DND-41 (cell line): ENCODE results near the gene UNC13C.

Source experiments
- ATAC-seq: fragments of 200-7000 bp; cut with Tn5 transposase; 3 replicates; pipeline ENCODE4 v1.9.1; 2021; ENCODE audit warnings: low read depth; ENCODE audit not compliant: insufficient read depth
- DNase-seq: peaks from one replicate; pipeline ENCODE4 v3.0.0-alpha.2; 2020
- H2AFZ ChIP-seq: 2 replicates; pipeline ENCODE4 v1.6.0; 2012; ENCODE audit warnings: low read depth, low read length
- H3K27ac ChIP-seq: 2 replicates; pipeline ENCODE4 v1.5.1; 2012; ENCODE audit warnings: low read length, inconsistent platforms
- H3K27me3 ChIP-seq: fragments of 200-600 bp; sonication (generic); 2 replicates; pipeline ENCODE4 v1.6.0; 2012; ENCODE audit warnings: low read length, mild to moderate bottlenecking, inconsistent platforms; ENCODE audit not compliant: insufficient read depth, poor library complexity
- H3K36me3 ChIP-seq: 2 replicates; pipeline ENCODE4 v1.5.1; 2012; ENCODE audit warnings: low read length, inconsistent platforms; ENCODE audit not compliant: insufficient read depth
- H3K4me1 ChIP-seq: 2 replicates; pipeline ENCODE4 v1.5.1; 2012; ENCODE audit warnings: mild to moderate bottlenecking, low read length; ENCODE audit not compliant: insufficient read depth
- H3K4me2 ChIP-seq: 2 replicates; pipeline ENCODE4 v1.6.0; 2012; ENCODE audit warnings: mild to moderate bottlenecking, moderate library complexity, low read length, inconsistent platforms; ENCODE audit not compliant: insufficient read depth
- H3K4me3 ChIP-seq, 2 experiments: fragments of 200-600 bp in 1 of 2; shearing (Covaris generic) in 1 of 2; 2 replicates each; pipeline ENCODE4 v1.5.1; 2012 to 2016; ENCODE audit warnings: inconsistent platforms in 2 of 2, low read length in 2 of 2, mild to moderate bottlenecking in 2 of 2, low read depth in 1 of 2, moderate library complexity in 1 of 2
- H3K79me2 ChIP-seq: 2 replicates; pipeline ENCODE4 v1.6.0; 2012; ENCODE audit warnings: low read length, inconsistent platforms; ENCODE audit not compliant: insufficient read depth
- H3K9ac ChIP-seq: 2 replicates; pipeline ENCODE4 v1.6.0; 2012; ENCODE audit warnings: low read depth, mild to moderate bottlenecking, inconsistent platforms, low read length, moderate library complexity
- H3K9me3 ChIP-seq: 2 replicates; pipeline ENCODE4 v1.5.1; 2012; ENCODE audit warnings: low read length, moderate library complexity, mild to moderate bottlenecking, inconsistent platforms; ENCODE audit not compliant: insufficient read depth, severe bottlenecking
- H4K20me1 ChIP-seq: 2 replicates; pipeline ENCODE4 v1.6.0; 2012; ENCODE audit warnings: low read length; ENCODE audit not compliant: insufficient read depth
- CTCF ChIP-seq: IDR thresholded peaks from 2 replicates; pipeline ENCODE4 v1.5.1; 2012; ENCODE audit warnings: borderline replicate concordance, low read length, moderate library complexity, mild to moderate bottlenecking; ENCODE audit not compliant: poor library complexity, severe bottlenecking; ENCODE audit errors: extremely low read depth
- EZH2 ChIP-seq: IDR thresholded peaks from 3 replicates; pipeline ENCODE4 v1.6.1; 2012; ENCODE audit warnings: borderline replicate concordance, low read depth, mild to moderate bottlenecking, moderate library complexity, low read length, inconsistent platforms; ENCODE audit not compliant: severe bottlenecking

UNC13C gene

GRCh38 chr15:54638666-54639065 is 660.4 kb downstream of the UNC13C start:
- Histone ChIP-seq H3K4me1 (no peaks in the 10 kb centered on the region), H3K36me3 (no peaks in the 10 kb centered on the region), H3K9me3 (no peaks in the 10 kb centered on the region), H3K9ac (no peak overlapping the region), H3K27ac (no peak overlapping the region), H4K20me1 (no peaks in the 10 kb centered on the region), H3K27me3 (no peaks in the 10 kb centered on the region), H2AFZ (no peak overlapping the region), H3K4me3 (no peak overlapping the region), H3K79me2 (no peaks in the 10 kb centered on the region), H3K4me2 (no peak overlapping the region)
- TF ChIP-seq EZH2 (no peak), CTCF (no peak)
- no peak for ATAC-seq
- no peak for DNase-seq

- Histone ChIP-seq H4K20me1 (no peaks in the 10 kb centered on the region), H3K27me3 (no peaks in the 10 kb centered on the region), H3K9me3 (no peaks in the 10 kb centered on the region), H3K4me1 (no peaks in the 10 kb centered on the region), H3K27ac (no peak overlapping the region), H3K36me3 (no peaks in the 10 kb centered on the region), H3K4me3 (no peak overlapping the region), H2AFZ (no peak overlapping the region), H3K4me2 (no peak overlapping the region), H3K9ac (no peak overlapping the region), H3K79me2 (no peaks in the 10 kb centered on the region)
- ATAC-seq (no peak), DNase-seq (no peak)
- TF ChIP-seq CTCF (no peak), EZH2 (no peak)
Observed at GRCh38 chr15:54640873-54641272, 662.6 kb downstream of the UNC13C start.

GRCh38 chr15:54644796-54645195 is 666.6 kb downstream of the UNC13C start:
- H3K36me3 ChIP-seq: no peaks in the 10 kb centered on the region
- H3K27me3 ChIP-seq: no peaks in the 10 kb centered on the region
- H3K4me3 ChIP-seq: no peak overlapping the region
- no peaks in the 10 kb centered on the region for H3K79me2 ChIP-seq
- DNase-seq (no peak), ATAC-seq (no peak)
- H3K27ac ChIP-seq: no peak overlapping the region
- H2AFZ ChIP-seq: no peak overlapping the region
- H3K9ac ChIP-seq: no peak overlapping the region
- H3K4me2 ChIP-seq: no peak overlapping the region
- no peak for TF ChIP-seq CTCF
- no peaks in the 10 kb centered on the region for H4K20me1 ChIP-seq
- H3K9me3 ChIP-seq: no peaks in the 10 kb centered on the region
- H3K4me1 ChIP-seq: no peaks in the 10 kb centered on the region

GRCh38 chr15:54659646-54660045 is 681.4 kb downstream of the UNC13C start:
- Histone ChIP-seq H3K4me3 (no peak overlapping the region), H3K79me2 (no peaks in the 10 kb centered on the region), H3K27me3 (no peaks in the 10 kb centered on the region), H3K9me3 (no peaks in the 10 kb centered on the region), H3K4me1 (no peaks in the 10 kb centered on the region), H3K36me3 (no peaks in the 10 kb centered on the region), H3K27ac (no peak overlapping the region), H3K9ac (no peak overlapping the region), H2AFZ (no peak overlapping the region), H3K4me2 (no peak overlapping the region), H4K20me1 (no peaks in the 10 kb centered on the region)
- TF ChIP-seq EZH2 (no peak), CTCF (no peak)
- ATAC-seq (no peak), DNase-seq (no peak)
